Gastrocnemius medialis (tissue), 4 donors: ENCODE measurements around the gene MPHOSPH9. TPM values are rescaled to one million over a fixed set of nuclear protein-coding genes. Genes with fewer than 3 reads are reported as not detected.

Experiments used
- ATAC-seq, 2 donors: fragments of 150-250 bp; one replicate each; pipeline ENCODE4 v1.9.1; 2016
- DNase-seq, 2 donors: peaks; one replicate each; pipeline ENCODE4 v3.0.0-alpha.2; 2019
- H3K27ac ChIP-seq, 4 donors: fragments of 200-600 bp; sonication (generic); 1 replicate in 1 of 4; 2 replicates in 3 of 4; pipeline ENCODE4 v1.5.1; 2016 to 2018; ENCODE audit warnings: mild to moderate bottlenecking in 2 of 4, moderate library complexity in 1 of 4
- H3K27me3 ChIP-seq, 3 donors: fragments of 200-600 bp; sonication (generic) in 2 of 3; 1 replicate in 1 of 3; 2 replicates in 2 of 3; pipeline versions ENCODE4 v1.5.1 to v1.6.0; 2016 to 2019; ENCODE audit warnings: mild to moderate bottlenecking in 1 of 3, moderate library complexity in 1 of 3
- H3K36me3 ChIP-seq, 2 donors: fragments of 200-600 bp; sonication (generic) in 1 of 2; one replicate each; pipeline ENCODE4 v1.5.1; 2017 to 2018
- H3K4me1 ChIP-seq, 2 donors: fragments of 200-600 bp; sonication (generic) in 1 of 2; one replicate each; pipeline ENCODE4 v1.5.1; 2016 to 2017; ENCODE audit warnings: mild to moderate bottlenecking in 2 of 2
- H3K4me3 ChIP-seq, 4 donors: fragments of 200-600 bp; sonication (generic) in 3 of 4; 1 replicate in 1 of 4; 2 replicates in 3 of 4; pipeline ENCODE4 v1.5.1; 2016 to 2019; ENCODE audit warnings: mild to moderate bottlenecking in 2 of 4
- H3K9me3 ChIP-seq, 3 donors: fragments of 200-600 bp; sonication (generic) in 2 of 3; 1 replicate in 1 of 3; 2 replicates in 2 of 3; pipeline ENCODE4 v1.5.1; 2016 to 2019
- CTCF ChIP-seq, 5 experiments: fragments of 450-650 bp in 3 of 5; fragments of 200-600 bp in 2 of 5; sonication (generic) in 2 of 5; IDR thresholded peaks in 4 of 5; conservative IDR thresholded peaks in 1 of 5; 1 replicate in 4 of 5; 2 replicates in 1 of 5; pipeline ENCODE4 v1.5.1; 2016 to 2019; ENCODE audit warnings: antibody characterized with exemption in 5 of 5, mild to moderate bottlenecking in 3 of 5, moderate library complexity in 3 of 5
- POLR2A ChIP-seq, 2 donors: fragments of 450-650 bp; IDR thresholded peaks; one replicate each; pipeline ENCODE4 v1.6.1; 2017; ENCODE audit warnings: antibody characterized with exemption in 2 of 2, mild to moderate bottlenecking in 2 of 2, moderate library complexity in 2 of 2
- in situ Hi-C, 4 donors: fragments of 200-750 bp; cut with MboI; loops; one replicate each; pipeline versions ENCODE4 v1.15.0 to v1.8.0; 2017; ENCODE audit warnings: low sequenced_read_pairs in 4 of 4
- intact Hi-C: fragments of 100-400 bp; cut with DNase I; formaldehyde crosslinking; loops from one replicate; pipeline ENCODE4 v1.15.1; 2023; ENCODE audit warnings: low total_unique reads
- total RNA-seq, 4 donors: library from RNA; depleted of rRNA; stranded (reverse); fragments of >200 nt; gene quantifications; one replicate each; pipeline versions ENCODE4 v1.1.0 to v1.2.3, GENCODE V29; 2016

MPHOSPH9 gene
- total RNA-seq, 4 donors from 2014 or later, result 8.5 to 35.4 (median 12.7) TPM

GRCh38 chr12:123135688-123136087 is 97.3 kb downstream of the MPHOSPH9 start:
- peaks cover 19 to 23% of the 10 kb centered on the region in 2 donors for H3K4me1 ChIP-seq
- no peaks in the 10 kb centered on the region for H3K9me3 ChIP-seq
- H3K4me3 ChIP-seq, result no peak overlapping the region
- no peak for ATAC-seq
- in situ Hi-C loops (loop anchor here in 1 of 4 donors (10.0 kb wide), 1 partner anchor 91 kb away; no protein-coding TSS in a partner anchor), intact Hi-C loops (no loop called here)
- DNase-seq, result no peak
- no peaks in the 10 kb centered on the region for H3K27me3 ChIP-seq
- no peaks in the 10 kb centered on the region for H3K36me3 ChIP-seq
- no peak overlapping the region for H3K27ac ChIP-seq
- TF ChIP-seq POLR2A (IDR thresholded peaks at IDR 0.05) (no peak), CTCF (IDR thresholded peaks at IDR 0.05 in 4 of 5, conservative IDR thresholded peaks at IDR 0.05 in 1 of 5) (no peak)

DNA sequence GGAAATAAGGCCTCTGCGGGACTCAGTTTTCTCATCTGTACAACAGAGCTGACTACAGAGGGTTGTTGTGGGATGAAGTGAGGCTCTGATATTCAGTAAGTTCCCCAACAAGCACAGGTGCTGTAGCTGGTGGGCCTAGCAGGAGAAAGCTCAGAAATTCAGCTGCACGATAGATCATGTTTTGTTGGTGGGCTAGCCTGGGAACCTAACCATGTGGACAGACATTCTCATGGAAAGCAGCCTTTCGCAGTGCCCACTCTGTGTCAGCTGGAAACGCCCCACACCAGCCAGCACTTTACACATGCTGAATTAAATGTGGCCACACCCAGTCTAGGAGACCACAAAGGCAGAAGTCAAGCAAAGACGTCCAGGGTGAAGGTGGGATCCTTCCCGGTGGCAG is 98.1 kb downstream of the MPHOSPH9 start:
- in situ Hi-C loops, result loop anchor here in 1 of 4 donors (10.0 kb wide), 1 partner anchor 90 kb away; no protein-coding TSS in a partner anchor
- TF ChIP-seq CTCF (IDR thresholded peaks at IDR 0.05 in 4 of 5, conservative IDR thresholded peaks at IDR 0.05 in 1 of 5) (no peak), POLR2A (IDR thresholded peaks at IDR 0.05) (no peak)
- DNase-seq, result no peak
- ATAC-seq, result no peak
- intact Hi-C loops, result no loop called here
- no peaks in the 10 kb centered on the region for H3K9me3 ChIP-seq
- H3K27me3 ChIP-seq, result no peaks in the 10 kb centered on the region
- H3K36me3 ChIP-seq, result no peaks in the 10 kb centered on the region
- peaks cover 14% of the 10 kb centered on the region in 2 donors for H3K4me1 ChIP-seq
- H3K4me3 ChIP-seq, result no peak overlapping the region
- H3K27ac ChIP-seq, result no peak overlapping the region

GRCh38 chr12:123134271-123134671 is 98.7 kb downstream of the MPHOSPH9 start:
- Histone ChIP-seq H3K27me3 (no peaks in the 10 kb centered on the region), H3K4me1 (peaks cover 9 to 14% of the 10 kb centered on the region in 2 donors), H3K36me3 (no peaks in the 10 kb centered on the region), H3K27ac (no peak overlapping the region), H3K4me3 (no peak overlapping the region), H3K9me3 (no peaks in the 10 kb centered on the region)
- no peak for DNase-seq
- TF ChIP-seq CTCF (IDR thresholded peaks at IDR 0.05 in 4 of 5, conservative IDR thresholded peaks at IDR 0.05 in 1 of 5) (no peak), POLR2A (IDR thresholded peaks at IDR 0.05) (no peak)
- no peak for ATAC-seq
- intact Hi-C loops, result no loop called here
- in situ Hi-C loops, result loop anchor here in 1 of 4 donors (10.0 kb wide), 1 partner anchor 89 kb away; no protein-coding TSS in a partner anchor

- intact Hi-C loops, result no loop called here
- DNase-seq, result no peak
- TF ChIP-seq POLR2A (IDR thresholded peaks at IDR 0.05) (no peak), CTCF (IDR thresholded peaks at IDR 0.05 in 4 of 5, conservative IDR thresholded peaks at IDR 0.05 in 1 of 5) (no peak)
These were observed 99.2 kb downstream of the MPHOSPH9 start for GRCh38 chr12:123133701-123134100.

More at GRCh38 chr12:123133701-123134100, 99.2 kb downstream of the MPHOSPH9 start:
- ATAC-seq, result no peak
- no peaks in the 10 kb centered on the region for H3K27me3 ChIP-seq
- H3K36me3 ChIP-seq, result no peaks in the 10 kb centered on the region
- H3K27ac ChIP-seq, result no peak overlapping the region
- no peak overlapping the region for H3K4me3 ChIP-seq
- peaks cover 9 to 14% of the 10 kb centered on the region in 2 donors for H3K4me1 ChIP-seq
- H3K9me3 ChIP-seq, result no peaks in the 10 kb centered on the region
- in situ Hi-C loops, result loop anchor here in 1 of 4 donors (10.0 kb wide), 1 partner anchor 89 kb away; no protein-coding TSS in a partner anchor
